CD8-positive, alpha-beta memory T cell (primary cell): ENCODE measurements around the gene OR1L1. TPM values are rescaled to one million over a fixed set of nuclear protein-coding genes. Genes with fewer than 3 reads are reported as not detected.

Source experiments
- CTCF ChIA-PET: fragments of 350-600 bp; sonication (Branson Sonifier 250); formaldehyde crosslinking; loops from one replicate; lab custom pipeline; 2021; ENCODE audit warnings: antibody characterized with exemption; lab: Charles Lee
- POLR2A ChIA-PET: fragments of 350-600 bp; sonication (Branson Sonifier 250); formaldehyde crosslinking; loops from one replicate; lab custom pipeline; 2021; ENCODE audit warnings: antibody characterized with exemption; lab: Charles Lee
- DNase-seq, 5 donors: peaks; one replicate each; pipeline versions ENCODE4 v3.0.0 to v3.0.0-alpha.2; 2020 to 2022; ENCODE audit warnings: mixed read lengths in 1 of 5
- H3K27ac ChIP-seq: one replicate; pipeline ENCODE4 v1.7.0; 2013; ENCODE audit warnings: low read depth, mild to moderate bottlenecking, low read length, moderate library complexity
- H3K27me3 ChIP-seq: 2 replicates; pipeline ENCODE4 v1.7.0; 2013; ENCODE audit warnings: low read length, mild to moderate bottlenecking; ENCODE audit not compliant: insufficient read depth, poor library complexity, severe bottlenecking
- H3K36me3 ChIP-seq: 2 replicates; pipeline ENCODE4 v1.7.0; 2013; ENCODE audit warnings: mild to moderate bottlenecking, low read length, moderate library complexity; ENCODE audit not compliant: insufficient read depth
- H3K4me1 ChIP-seq: 2 replicates; pipeline ENCODE4 v1.7.0; 2013; ENCODE audit warnings: mild to moderate bottlenecking, low read length, moderate library complexity; ENCODE audit not compliant: insufficient read depth
- H3K4me3 ChIP-seq: 2 replicates; pipeline ENCODE4 v1.7.0; 2013; ENCODE audit warnings: mild to moderate bottlenecking, low read length
- H3K9me3 ChIP-seq: 2 replicates; pipeline ENCODE4 v1.7.0; 2013; ENCODE audit warnings: mild to moderate bottlenecking, low read length
- H3K27ac Mint-ChIP-seq, 8 donors: one replicate each; pipeline ENCODE4 v1.8.0; 2020 to 2021; ENCODE audit warnings: mixed read lengths in 8 of 8, mild to moderate bottlenecking in 6 of 8, inconsistent platforms in 3 of 8, moderate library complexity in 3 of 8
- H3K27me3 Mint-ChIP-seq, 2 donors: one replicate each; pipeline ENCODE4 v1.8.0; 2020 to 2021; ENCODE audit warnings: mixed read lengths in 2 of 2, mild to moderate bottlenecking in 1 of 2, moderate library complexity in 1 of 2
- H3K36me3 Mint-ChIP-seq, 3 donors: one replicate each; pipeline ENCODE4 v1.8.0; 2020 to 2021; ENCODE audit warnings: mixed read lengths in 3 of 3, inconsistent platforms in 1 of 3, mild to moderate bottlenecking in 1 of 3
- H3K4me1 Mint-ChIP-seq, 3 donors: one replicate each; pipeline ENCODE4 v1.8.0; 2020 to 2021; ENCODE audit warnings: mixed read lengths in 3 of 3, inconsistent platforms in 1 of 3, mild to moderate bottlenecking in 1 of 3
- H3K4me3 Mint-ChIP-seq, 7 donors: one replicate each; pipeline ENCODE4 v1.8.0; 2020 to 2021; ENCODE audit warnings: mixed read lengths in 7 of 7, mild to moderate bottlenecking in 6 of 7, moderate library complexity in 4 of 7, inconsistent platforms in 2 of 7
- H3K9me3 Mint-ChIP-seq, 5 donors: one replicate each; pipeline ENCODE4 v1.8.0; 2020 to 2022; ENCODE audit warnings: mixed read lengths in 5 of 5, mild to moderate bottlenecking in 3 of 5, moderate library complexity in 2 of 5, inconsistent platforms in 1 of 5
- polyA plus RNA-seq: library from polyadenylated mRNA; unstranded; fragments of 300-500 nt; fragmentation: Illumina TruSeq; gene quantifications from one replicate; pipeline ENCODE4 v1.2.3, GENCODE V29; 2021
- total RNA-seq, 2 experiments: library from RNA; stranded (reverse); gene quantifications; one replicate each; pipeline ENCODE4 v1.2.3, GENCODE V29; 2021

OR1L1 gene
- total and polyA plus RNA-seq, 3 experiments from 2014 or later = not detected

GRCh38 chr9:122695696-122696095, 34.2 kb downstream of the OR1L1 start:
- no peaks in the 10 kb centered on the region for H3K4me1 ChIP-seq
- ChIA-PET CTCF (no interaction called here), POLR2A (no interaction called here)
- no peaks in the 10 kb centered on the region for H3K36me3 ChIP-seq
- Mint-ChIP-seq H3K27ac (no peak overlapping the region), H3K4me3 (no peak overlapping the region), H3K27me3 (peaks cover under 1 to 6% of the 10 kb centered on the region in 2 donors), H3K36me3 (peaks cover 0 to 19% (median 2%) of the 10 kb centered on the region in 3 donors), H3K4me1 (no peaks in the 10 kb centered on the region), H3K9me3 (peaks cover 16 to 29% (median 24%) of the 10 kb centered on the region in 5 donors)
- no peaks in the 10 kb centered on the region for H3K9me3 ChIP-seq
- H3K27me3 ChIP-seq = no peaks in the 10 kb centered on the region
- no peak overlapping the region for H3K27ac ChIP-seq
- H3K4me3 ChIP-seq = no peak overlapping the region
- DNase-seq = no peak

Other genes with a start within 250 kb of the OR1L1 start
- gene OR1J1, start 183.8 kb upstream of the OR1L1 start, total RNA-seq = not detected
- not detected for gene OR1J1, start 183.8 kb upstream of the OR1L1 start, polyA plus RNA-seq
- not detected for gene OR1J2, start 150.9 kb upstream of the OR1L1 start, total RNA-seq
- gene OR1J2, start 150.9 kb upstream of the OR1L1 start, polyA plus RNA-seq = not detected
- not detected for gene OR1J4, start 142.6 kb upstream of the OR1L1 start, total RNA-seq
- gene OR1J4, start 142.6 kb upstream of the OR1L1 start, polyA plus RNA-seq = not detected
- gene OR1N1, start 134.4 kb upstream of the OR1L1 start, total RNA-seq = not detected
- gene OR1N1, start 134.4 kb upstream of the OR1L1 start, polyA plus RNA-seq = not detected
- not detected for gene OR1N2, start 108.6 kb upstream of the OR1L1 start, total RNA-seq
- not detected for gene OR1N2, start 108.6 kb upstream of the OR1L1 start, polyA plus RNA-seq
- not detected for gene OR1L8, start 78.3 kb upstream of the OR1L1 start, total RNA-seq
- not detected for gene OR1L8, start 78.3 kb upstream of the OR1L1 start, polyA plus RNA-seq
- not detected for gene OR1Q1, start 47.0 kb upstream of the OR1L1 start, total RNA-seq
- not detected for gene OR1Q1, start 47.0 kb upstream of the OR1L1 start, polyA plus RNA-seq
- not detected for gene OR1B1, start 4.1 kb upstream of the OR1L1 start, total RNA-seq
- not detected for gene OR1B1, start 4.1 kb upstream of the OR1L1 start, polyA plus RNA-seq
- not detected for gene OR1L3, start 13.4 kb downstream of the OR1L1 start, total RNA-seq
- gene OR1L3, start 13.4 kb downstream of the OR1L1 start, polyA plus RNA-seq = not detected
- not detected for gene OR1L4, start 62.3 kb downstream of the OR1L1 start, total RNA-seq
- not detected for gene OR1L4, start 62.3 kb downstream of the OR1L1 start, polyA plus RNA-seq
- gene OR1L6, start 80.6 kb downstream of the OR1L1 start, total RNA-seq = not detected
- not detected for gene OR1L6, start 80.6 kb downstream of the OR1L1 start, polyA plus RNA-seq
- gene OR5C1, start 127.2 kb downstream of the OR1L1 start, total RNA-seq = not detected
- not detected for gene OR5C1, start 127.2 kb downstream of the OR1L1 start, polyA plus RNA-seq
- not detected for gene OR1K1, start 138.4 kb downstream of the OR1L1 start, total RNA-seq
- gene OR1K1, start 138.4 kb downstream of the OR1L1 start, polyA plus RNA-seq = not detected
- gene PDCL, start 166.9 kb downstream of the OR1L1 start, total RNA-seq = 10 to 100 TPM; 18.2 to 18.7 TPM
- gene PDCL, start 166.9 kb downstream of the OR1L1 start, polyA plus RNA-seq = 9.8 TPM
- 10 to 100 TPM; 32.1 to 34.4 TPM for gene RC3H2, start 243.6 kb downstream of the OR1L1 start, total RNA-seq
- 34.0 TPM for gene RC3H2, start 243.6 kb downstream of the OR1L1 start, polyA plus RNA-seq